Transverse colon (tissue), 4 donors: ENCODE results near the gene ONECUT1. TPM values are rescaled to one million over a fixed set of nuclear protein-coding genes. Genes with fewer than 3 reads are reported as not detected.

Experiments
- DNase-seq: peaks from one replicate; pipeline ENCODE4 v3.0.0-alpha.2; 2019
- H3K27ac ChIP-seq, 4 donors: fragments of 200-600 bp; sonication (generic); 2 replicates each; pipeline ENCODE4 v1.5.1; 2016 to 2018; ENCODE audit warnings: inconsistent platforms in 4 of 4
- H3K27me3 ChIP-seq: fragments of 200-600 bp; sonication (generic); 2 replicates; pipeline ENCODE4 v1.5.1; 2017; ENCODE audit warnings: inconsistent platforms
- H3K36me3 ChIP-seq, 4 donors: fragments of 200-600 bp; sonication (generic); 2 replicates each; pipeline ENCODE4 v1.5.1; 2017 to 2019; ENCODE audit warnings: inconsistent platforms in 4 of 4
- H3K4me1 ChIP-seq, 4 donors: fragments of 200-600 bp; sonication (generic); 2 replicates each; pipeline ENCODE4 v1.5.1; 2017 to 2020; ENCODE audit warnings: inconsistent platforms in 4 of 4
- H3K4me3 ChIP-seq, 4 donors: fragments of 200-600 bp; sonication (generic); 1 replicate in 1 of 4; 2 replicates in 3 of 4; pipeline versions ENCODE4 v1.5.1 to v1.6.1; 2017 to 2019; ENCODE audit warnings: inconsistent platforms in 4 of 4
- H3K9me3 ChIP-seq, 2 donors: fragments of 200-600 bp; sonication (generic); 2 replicates each; pipeline ENCODE4 v1.5.1; 2017 to 2019; ENCODE audit warnings: inconsistent platforms in 2 of 2
- CTCF ChIP-seq, 5 experiments: fragments of 200-600 bp in 3 of 5; fragments of 450-650 bp in 2 of 5; sonication (generic) in 3 of 5; IDR thresholded peaks; 1 replicate in 2 of 5; 2 replicates in 3 of 5; pipeline ENCODE4 v1.5.1; 2016 to 2017; ENCODE audit warnings: antibody characterized with exemption in 5 of 5, inconsistent platforms in 3 of 5, mild to moderate bottlenecking in 2 of 5, moderate library complexity in 1 of 5
- EP300 ChIP-seq: sonication (generic); formaldehyde crosslinking; IDR thresholded peaks from one replicate; pipeline ENCODE4 v1.6.1; 2017; ENCODE audit warnings: antibody characterized with exemption, low read depth
- POLR2A ChIP-seq: fragments of 450-650 bp; IDR thresholded peaks from one replicate; pipeline ENCODE4 v1.6.1; 2016; ENCODE audit warnings: antibody characterized with exemption, mild to moderate bottlenecking, moderate library complexity
- POLR2AphosphoS5 ChIP-seq, 3 donors: sonication (generic); formaldehyde crosslinking; IDR thresholded peaks; one replicate each; pipeline ENCODE4 v1.6.1; 2016; ENCODE audit warnings: antibody characterized with exemption in 3 of 3
- WGBS, 2 donors: methylation state at CpG; one replicate each; pipeline ENCODE4 v1.1.5; 2018; ENCODE audit warnings: low coverage in 1 of 2; 5-methylcytosine and 5-hydroxymethylcytosine counted together
- in situ Hi-C, 4 donors: fragments of 200-750 bp; cut with MboI; loops; one replicate each; pipeline versions ENCODE4 v1.15.0 to v1.15.1; 2017; ENCODE audit warnings: low sequenced_read_pairs in 3 of 4, low pct_ligation_motif_present in 1 of 4, low pct_unique_long_range_greater_than_20kb in 1 of 4
- intact Hi-C: fragments of 100-400 bp; cut with DNase I; formaldehyde crosslinking; loops from one replicate; pipeline ENCODE4 v1.15.1; 2023; ENCODE audit warnings: low total_unique reads
- total RNA-seq, 4 donors: library from RNA; depleted of rRNA; stranded (reverse); fragments of >200 nt; gene quantifications; one replicate each; pipeline ENCODE4 v1.1.0, GENCODE V29; 2016

Gene ONECUT1
- total RNA-seq, 4 donors from 2014 or later, result 0.64 TPM; not detected in 3

GRCh38 chr15:52797625-52798501 lies 7.7 kb upstream of the ONECUT1 start:
- Histone ChIP-seq H3K36me3 (no peaks in the 10 kb centered on the region), H3K4me3 (no peak overlapping the region), H3K4me1 (peaks cover 0 to 11% (median 7%) of the 10 kb centered on the region in 4 donors), H3K27ac (no peak overlapping the region), H3K27me3 (peaks cover 100% of the 10 kb centered on the region), H3K9me3 (no peaks in the 10 kb centered on the region)
- no peak for DNase-seq
- TF ChIP-seq EP300 (no peak), POLR2AphosphoS5 (IDR thresholded peaks at IDR 0.05) (no peak), CTCF (IDR thresholded peaks at IDR 0.05) (no peak), POLR2A (no peak)
- intact Hi-C loops, result no loop called here
- 14% methylated on average over 21 to 39 of the region's 45 CpGs for WGBS, 2 donors
- in situ Hi-C loops, result loop anchor here in 1 of 4 donors (25.0 kb wide), 2 partner anchors 389 to 914 kb away; no protein-coding TSS in a partner anchor

DNA sequence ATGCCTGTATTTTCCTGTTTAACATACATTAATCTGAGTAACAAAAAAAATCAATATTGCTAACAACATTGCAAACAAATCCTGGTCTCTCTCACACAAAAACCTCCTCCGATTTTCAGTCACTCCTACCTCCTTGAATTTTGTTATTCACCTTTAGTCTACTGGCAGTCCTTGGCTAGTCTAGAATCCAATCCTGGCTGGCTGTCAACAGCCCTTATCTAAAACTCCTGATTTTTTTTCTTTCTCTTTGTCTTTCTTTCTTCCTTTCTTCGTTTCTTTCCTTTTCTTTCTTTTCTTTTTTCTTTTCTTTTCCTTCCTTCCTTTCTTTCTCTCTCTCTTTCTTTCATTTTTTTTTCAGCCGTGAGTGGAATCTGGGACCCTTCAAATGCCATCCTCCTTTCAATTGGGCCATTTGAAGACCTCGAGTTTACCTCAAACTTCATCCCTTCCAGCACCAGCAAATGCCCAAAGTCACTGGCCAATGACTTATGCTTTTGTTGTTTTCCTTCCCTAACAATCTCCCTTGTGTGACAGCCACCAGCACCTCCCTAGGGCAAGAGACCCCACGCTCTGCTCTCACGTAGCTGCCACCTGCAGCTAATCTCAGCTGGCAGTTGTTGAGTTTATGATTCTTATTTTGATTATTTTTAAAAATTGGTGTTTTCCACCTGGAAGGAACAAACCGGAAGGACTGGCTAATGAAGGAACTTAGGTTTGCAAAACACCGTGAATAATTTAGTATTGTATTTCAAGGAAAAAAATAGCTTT lies 6.8 kb upstream of the ONECUT1 start:
- Histone ChIP-seq H3K4me1 (peaks cover 0 to 11% (median 7%) of the 10 kb centered on the region in 4 donors), H3K4me3 (no peak overlapping the region), H3K36me3 (no peaks in the 10 kb centered on the region), H3K27me3 (peaks cover 98% of the 10 kb centered on the region), H3K9me3 (no peaks in the 10 kb centered on the region), H3K27ac (no peak overlapping the region)
- in situ Hi-C loops, result loop anchor here in 1 of 4 donors (25.0 kb wide), 2 partner anchors 390 to 915 kb away; no protein-coding TSS in a partner anchor
- TF ChIP-seq EP300 (no peak), POLR2A (no peak), POLR2AphosphoS5 (IDR thresholded peaks at IDR 0.05) (no peak), CTCF (IDR thresholded peaks at IDR 0.05) (no peak)
- WGBS, 2 donors, result 7 to 11% methylated on average over 7 to 8 of the region's 8 CpGs
- DNase-seq, result no peak
- intact Hi-C loops, result no loop called here

DNA sequence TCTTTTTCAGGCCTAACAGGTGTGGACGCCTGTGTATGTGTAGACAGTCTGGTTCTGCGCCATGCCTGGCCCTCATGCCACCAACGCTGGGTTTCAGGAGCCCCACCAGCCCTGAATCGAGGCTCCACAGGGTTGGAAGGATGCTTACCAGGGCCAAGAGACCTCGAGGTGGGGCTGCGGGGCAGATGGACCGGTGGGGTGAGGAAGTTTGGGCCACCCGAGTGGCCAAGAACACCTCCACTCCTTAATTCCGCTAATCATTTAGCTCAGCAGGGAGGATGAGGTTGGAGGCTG lies 6.0 kb upstream of the ONECUT1 start:
- 28 to 40% methylated on average over 1 to 9 of the region's 9 CpGs for WGBS, 2 donors
- intact Hi-C loops (no loop called here), in situ Hi-C loops (loop anchor here in 1 of 4 donors (25.0 kb wide), 2 partner anchors 391 to 916 kb away; no protein-coding TSS in a partner anchor)
- Histone ChIP-seq H3K4me3 (no peak overlapping the region), H3K9me3 (no peaks in the 10 kb centered on the region), H3K27ac (no peak overlapping the region), H3K4me1 (peaks cover 0 to 12% (median 7%) of the 10 kb centered on the region in 4 donors), H3K27me3 (peaks cover 98% of the 10 kb centered on the region), H3K36me3 (no peaks in the 10 kb centered on the region)
- DNase-seq, result no peak
- no peak for TF ChIP-seq POLR2AphosphoS5 (IDR thresholded peaks at IDR 0.05)
- TF ChIP-seq CTCF (IDR thresholded peaks at IDR 0.05), result no peak
- TF ChIP-seq POLR2A, result no peak
- TF ChIP-seq EP300, result no peak
